IMR-90 (cell line): Measurements from ENCODE around the gene CRTC1. TPM values are rescaled to one million over a fixed set of nuclear protein-coding genes. Genes with fewer than 3 reads are reported as not detected.

Experiments used
- ATAC-seq: fragments of 200-7000 bp; cut with Tn5 transposase; 2 replicates; pipeline ENCODE4 v1.9.1; 2020; ENCODE audit warnings: low read depth, mild to moderate bottlenecking, moderate library complexity
- BruUV-seq: library from RNA; stranded (reverse); fragments of 400-500 nt; replicated peaks from 2 replicates; lab custom pipeline; 2021; lab: Mats Ljungman, UMichigan
- CTCF ChIA-PET: fragments of 300-600 bp; formaldehyde crosslinking; extraction: SDS; loops from one replicate; lab custom pipeline; 2021; ENCODE audit warnings: antibody characterized with exemption; lab: Yijun Ruan, JAX
- POLR2A ChIA-PET: fragments of 300-600 bp; sonication (Branson Sonifier 250); formaldehyde crosslinking; loops from one replicate; lab custom pipeline; 2022; ENCODE audit warnings: antibody characterized with exemption; ENCODE audit not compliant: unreplicated experiment; lab: Charles Lee
- DNase-seq: peaks from one replicate; pipeline ENCODE4 v3.0.0; 2013
- H2AFZ ChIP-seq: replicated peaks from 2 replicates; pipeline ENCODE3; 2013; ENCODE audit warnings: low read length, mild to moderate bottlenecking; ENCODE audit not compliant: poor library complexity
- H2AK5ac ChIP-seq: 2 replicates; pipeline ENCODE4 v1.6.1; 2013; ENCODE audit warnings: low read depth, low read length, inconsistent platforms
- H2AK9ac ChIP-seq: replicated peaks from 2 replicates; pipeline ENCODE3; 2013; ENCODE audit warnings: mild to moderate bottlenecking, low read depth, low read length, moderate library complexity; ENCODE audit not compliant: poor library complexity
- H2BK120ac ChIP-seq: 2 replicates; pipeline ENCODE4 v1.6.1; 2013; ENCODE audit warnings: low read depth, low read length, inconsistent platforms
- H2BK15ac ChIP-seq: 3 replicates; pipeline ENCODE4 v1.6.1; 2013; ENCODE audit warnings: low read depth, low read length, inconsistent platforms
- H2BK20ac ChIP-seq: 2 replicates; pipeline ENCODE4 v1.6.1; 2013; ENCODE audit warnings: low read depth, mild to moderate bottlenecking, inconsistent platforms, low read length, moderate library complexity
- H2BK5ac ChIP-seq: 2 replicates; pipeline ENCODE4 v1.6.1; 2013; ENCODE audit warnings: mild to moderate bottlenecking, low read depth, low read length, inconsistent platforms; ENCODE audit not compliant: poor library complexity, severe bottlenecking
- H3K14ac ChIP-seq: replicated peaks from 2 replicates; pipeline ENCODE4 v1.6.1; 2013; ENCODE audit warnings: low read depth, low read length, inconsistent platforms
- H3K18ac ChIP-seq: 2 replicates; pipeline ENCODE4 v1.6.1; 2013; ENCODE audit warnings: low read depth, low read length, control low read depth
- H3K23ac ChIP-seq: 2 replicates; pipeline ENCODE4 v1.6.1; 2013; ENCODE audit warnings: low read depth, low read length, inconsistent platforms
- H3K27ac ChIP-seq: 2 replicates; pipeline ENCODE4 v1.5.1; 2013; ENCODE audit warnings: mild to moderate bottlenecking, control low read depth, low read length; ENCODE audit not compliant: insufficient read depth
- H3K27me3 ChIP-seq: 2 replicates; pipeline ENCODE4 v1.6.1; 2013; ENCODE audit warnings: low read length; ENCODE audit not compliant: control insufficient read depth, insufficient read depth
- H3K36me3 ChIP-seq: 2 replicates; pipeline ENCODE4 v1.6.1; 2013; ENCODE audit warnings: low read length, mixed read lengths; ENCODE audit not compliant: control insufficient read depth, insufficient read depth
- H3K4ac ChIP-seq: 2 replicates; pipeline ENCODE4 v1.6.1; 2013; ENCODE audit warnings: low read depth, low read length, inconsistent platforms
- H3K4me1 ChIP-seq: 2 replicates; pipeline ENCODE4 v1.6.1; 2013; ENCODE audit warnings: low read length, mixed read lengths; ENCODE audit not compliant: control insufficient read depth, insufficient read depth
- H3K4me2 ChIP-seq: 2 replicates; pipeline ENCODE4 v1.6.1; 2013; ENCODE audit warnings: low read depth, mild to moderate bottlenecking, control low read depth, low read length, moderate library complexity
- H3K4me3 ChIP-seq: 2 replicates; pipeline ENCODE4 v1.5.1; 2013; ENCODE audit warnings: low read depth, mild to moderate bottlenecking, control low read depth, low read length, moderate library complexity; ENCODE audit not compliant: insufficient read depth
- H3K56ac ChIP-seq: 2 replicates; pipeline ENCODE4 v1.6.1; 2013; ENCODE audit warnings: low read length, inconsistent platforms; ENCODE audit not compliant: insufficient read depth; ENCODE audit errors: extremely low read depth
- H3K79me1 ChIP-seq, 2 experiments: 2 replicates each; pipeline ENCODE4 v1.6.1; 2013; ENCODE audit warnings: low read length in 2 of 2, inconsistent platforms in 1 of 2, low read depth in 1 of 2
- H3K9ac ChIP-seq: 2 replicates; pipeline ENCODE4 v1.6.1; 2013; ENCODE audit warnings: low read depth, low read length, control low read depth
- H3K9me1 ChIP-seq: 2 replicates; pipeline ENCODE4 v1.6.1; 2013; ENCODE audit warnings: low read length, inconsistent platforms; ENCODE audit not compliant: insufficient read depth
- H3K9me3 ChIP-seq: 2 replicates; pipeline ENCODE4 v1.6.1; 2013; ENCODE audit warnings: low read length; ENCODE audit not compliant: control insufficient read depth, insufficient read depth
- H4K20me1 ChIP-seq: 2 replicates; pipeline ENCODE4 v1.6.1; 2013; ENCODE audit warnings: low read length, inconsistent platforms; ENCODE audit not compliant: insufficient read depth
- H4K5ac ChIP-seq: 2 replicates; pipeline ENCODE4 v1.6.1; 2013; ENCODE audit warnings: mild to moderate bottlenecking, low read depth, low read length, control low read depth
- H4K8ac ChIP-seq, 2 experiments: 2 replicates each; pipeline ENCODE4 v1.6.1; 2013; ENCODE audit warnings: low read depth in 2 of 2, low read length in 2 of 2, control low read depth in 1 of 2, inconsistent platforms in 1 of 2
- H4K91ac ChIP-seq: 2 replicates; pipeline ENCODE4 v1.6.1; 2013; ENCODE audit warnings: low read depth, low read length, inconsistent platforms; ENCODE audit not compliant: insufficient read depth
- FOS ChIP-seq: fragments of 150-350 bp; IDR thresholded peaks from 2 replicates; pipeline ENCODE4 v1.6.1; 2016; ENCODE audit warnings: low read depth, low read length
- MAFK ChIP-seq: IDR thresholded peaks from 2 replicates; pipeline ENCODE4 v1.6.1; 2012; ENCODE audit warnings: low read depth, low read length, improper control_type of control experiment
- MAZ ChIP-seq: IDR thresholded peaks from 2 replicates; pipeline ENCODE4 v1.6.1; 2012; ENCODE audit warnings: low read depth, mild to moderate bottlenecking, low read length, improper control_type of control experiment, moderate library complexity, borderline replicate concordance
- MXI1 ChIP-seq: IDR thresholded peaks from 2 replicates; pipeline ENCODE4 v1.6.1; 2012; ENCODE audit warnings: low read depth, mild to moderate bottlenecking, low read length, moderate library complexity, borderline replicate concordance
- NFE2L2 ChIP-seq: fragments of 150-350 bp; IDR thresholded peaks from 2 replicates; pipeline ENCODE4 v1.6.1; 2016; ENCODE audit warnings: low read depth, mild to moderate bottlenecking, low read length
- POLR2A ChIP-seq: IDR thresholded peaks from 2 replicates; pipeline ENCODE4 v1.6.1; 2012; ENCODE audit warnings: mild to moderate bottlenecking, low read depth, low read length
- RFX5 ChIP-seq: IDR thresholded peaks from 2 replicates; pipeline ENCODE4 v1.8.0; 2012; ENCODE audit warnings: low read depth, mild to moderate bottlenecking, low read length, moderate library complexity
- SMC3 ChIP-seq: fragments of 150-350 bp; IDR thresholded peaks from 2 replicates; pipeline ENCODE4 v1.6.1; 2016; ENCODE audit warnings: low read depth, mild to moderate bottlenecking, antibody characterized with exemption, low read length, moderate library complexity
- WGBS, 2 experiments: methylation state at CpG; one replicate each; pipeline versions ENCODE4 v1.1.5 to v1.1.7; 2013; ENCODE audit warnings: missing lambda C conversion rate in 2 of 2; ENCODE audit not compliant: insufficient read length in 1 of 2; ENCODE audit errors: extremely low coverage in 2 of 2; 5-methylcytosine and 5-hydroxymethylcytosine counted together
- dilution Hi-C: fragments of 300-500 bp; cut with HindIII; formaldehyde crosslinking; loops from one replicate; pipeline ENCODE4 v1.14.3; 2018; ENCODE audit warnings: low sequenced_read_pairs; ENCODE audit not compliant: unreplicated experiment
- in situ Hi-C: fragments of 300-500 bp; cut with MboI; formaldehyde crosslinking; loops from 3 replicates; pipeline ENCODE4 v1.14.3; 2019; ENCODE audit warnings: low sequenced_read_pairs, inconsistent platforms, mixed read lengths
- intact Hi-C: fragments of 100-400 bp; cut with micrococcal nuclease; formaldehyde crosslinking; loops from 2 replicates; pipeline ENCODE4 v1.10.0; 2022
- polyA plus RNA-seq, 3 experiments: library from polyadenylated mRNA; depleted of rRNA; stranded (reverse); fragments of >200 nt; gene quantifications; 2 replicates each; pipeline ENCODE4 v1.2.3, GENCODE V29; 2012; ENCODE audit warnings: low replicate concordance in 1 of 3
- total RNA-seq: library from RNA; depleted of rRNA; stranded (reverse); fragments of >200 nt; gene quantifications from 2 replicates; pipeline ENCODE4 v1.2.3, GENCODE V29; 2012
- TF ChIP-seq, protein P1 (sequence below): fragments of 150-350 bp; IDR thresholded peaks from 2 replicates; pipeline ENCODE4 v1.6.1; 2016; ENCODE audit warnings: low read depth, mild to moderate bottlenecking, low read length, moderate library complexity, borderline replicate concordance
- TF ChIP-seq, protein P2 (sequence below): fragments of 150-350 bp; IDR thresholded peaks from 2 replicates; pipeline ENCODE4 v1.6.1; 2017; ENCODE audit warnings: mild to moderate bottlenecking, antibody characterized with exemption, low read length, low read depth
- TF ChIP-seq, protein P3 (sequence below): conservative IDR thresholded peaks from 2 replicates; pipeline ENCODE4 v1.5.1; 2012; ENCODE audit warnings: mild to moderate bottlenecking, low read depth, low read length, improper control_type of control experiment

Gene CRTC1
- total and polyA plus RNA-seq, 2 of the 4 experiments (the other 2 are of a cell fraction): 0.18 to 5.7 TPM

DNA sequence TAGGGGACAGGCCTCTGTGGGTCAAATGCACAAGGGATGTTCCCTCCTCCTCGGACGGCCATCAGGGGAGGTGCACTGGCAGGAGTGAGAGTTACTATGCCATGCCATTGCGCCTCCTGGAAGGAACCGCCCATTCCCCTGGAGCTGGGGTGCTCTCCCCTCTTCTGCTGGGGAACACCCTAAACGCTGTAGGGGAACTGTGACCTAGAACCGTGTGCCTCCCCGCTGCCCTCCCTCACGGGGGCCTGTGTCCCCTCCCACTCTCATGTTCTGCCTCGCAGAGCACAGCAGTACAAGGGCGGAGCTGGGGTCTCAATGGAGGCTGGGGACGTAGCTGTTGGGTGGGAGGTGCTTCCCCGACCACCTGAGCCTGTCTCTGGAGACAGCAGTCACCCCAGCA is 17.2 kb upstream of the CRTC1 start:
- no peak overlapping the region for H3K18ac ChIP-seq
- H3K4me1 ChIP-seq: peaks cover 17% of the 10 kb centered on the region
- ChIA-PET POLR2A (no interaction called here), CTCF (no interaction called here)
- intact Hi-C loops: no loop called here
- no peak overlapping the region for H2AFZ ChIP-seq
- no peaks in the 10 kb centered on the region for H3K9me3 ChIP-seq
- H3K4me2 ChIP-seq: no peak overlapping the region
- no peak overlapping the region for H3K4me3 ChIP-seq
- no peak overlapping the region for H4K5ac ChIP-seq
- WGBS, 2 experiments: no CpG with 5 or more reads among the region's 12 CpGs
- H3K23ac ChIP-seq: no peak overlapping the region
- no peak overlapping the region for H3K9ac ChIP-seq
- H2AK9ac ChIP-seq: no peak overlapping the region
- no peak for ATAC-seq
- H3K9me1 ChIP-seq: peaks cover 13% of the 10 kb centered on the region
- TF ChIP-seq, protein P1, sequence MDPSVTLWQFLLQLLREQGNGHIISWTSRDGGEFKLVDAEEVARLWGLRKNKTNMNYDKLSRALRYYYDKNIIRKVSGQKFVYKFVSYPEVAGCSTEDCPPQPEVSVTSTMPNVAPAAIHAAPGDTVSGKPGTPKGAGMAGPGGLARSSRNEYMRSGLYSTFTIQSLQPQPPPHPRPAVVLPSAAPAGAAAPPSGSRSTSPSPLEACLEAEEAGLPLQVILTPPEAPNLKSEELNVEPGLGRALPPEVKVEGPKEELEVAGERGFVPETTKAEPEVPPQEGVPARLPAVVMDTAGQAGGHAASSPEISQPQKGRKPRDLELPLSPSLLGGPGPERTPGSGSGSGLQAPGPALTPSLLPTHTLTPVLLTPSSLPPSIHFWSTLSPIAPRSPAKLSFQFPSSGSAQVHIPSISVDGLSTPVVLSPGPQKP: no peak
- TF ChIP-seq MAZ (no peak), MXI1 (no peak), POLR2A (no peak), MAFK (no peak), SMC3 (no peak), NFE2L2 (no peak), FOS (no peak), RFX5 (no peak)
- TF ChIP-seq, protein P2, sequence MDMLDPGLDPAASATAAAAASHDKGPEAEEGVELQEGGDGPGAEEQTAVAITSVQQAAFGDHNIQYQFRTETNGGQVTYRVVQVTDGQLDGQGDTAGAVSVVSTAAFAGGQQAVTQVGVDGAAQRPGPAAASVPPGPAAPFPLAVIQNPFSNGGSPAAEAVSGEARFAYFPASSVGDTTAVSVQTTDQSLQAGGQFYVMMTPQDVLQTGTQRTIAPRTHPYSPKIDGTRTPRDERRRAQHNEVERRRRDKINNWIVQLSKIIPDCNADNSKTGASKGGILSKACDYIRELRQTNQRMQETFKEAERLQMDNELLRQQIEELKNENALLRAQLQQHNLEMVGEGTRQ: no peak
- TF ChIP-seq, protein P3, sequence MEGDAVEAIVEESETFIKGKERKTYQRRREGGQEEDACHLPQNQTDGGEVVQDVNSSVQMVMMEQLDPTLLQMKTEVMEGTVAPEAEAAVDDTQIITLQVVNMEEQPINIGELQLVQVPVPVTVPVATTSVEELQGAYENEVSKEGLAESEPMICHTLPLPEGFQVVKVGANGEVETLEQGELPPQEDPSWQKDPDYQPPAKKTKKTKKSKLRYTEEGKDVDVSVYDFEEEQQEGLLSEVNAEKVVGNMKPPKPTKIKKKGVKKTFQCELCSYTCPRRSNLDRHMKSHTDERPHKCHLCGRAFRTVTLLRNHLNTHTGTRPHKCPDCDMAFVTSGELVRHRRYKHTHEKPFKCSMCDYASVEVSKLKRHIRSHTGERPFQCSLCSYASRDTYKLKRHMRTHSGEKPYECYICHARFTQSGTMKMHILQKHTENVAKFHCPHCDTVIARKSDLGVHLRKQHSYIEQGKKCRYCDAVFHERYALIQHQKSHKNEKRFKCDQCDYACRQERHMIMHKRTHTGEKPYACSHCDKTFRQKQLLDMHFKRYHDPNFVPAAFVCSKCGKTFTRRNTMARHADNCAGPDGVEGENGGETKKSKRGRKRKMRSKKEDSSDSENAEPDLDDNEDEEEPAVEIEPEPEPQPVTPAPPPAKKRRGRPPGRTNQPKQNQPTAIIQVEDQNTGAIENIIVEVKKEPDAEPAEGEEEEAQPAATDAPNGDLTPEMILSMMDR: no peak
- in situ Hi-C loops: no loop called here
- H4K91ac ChIP-seq: no peak overlapping the region
- H4K20me1 ChIP-seq: peaks cover 8% of the 10 kb centered on the region; the same call in 1 of the 2 replicates
- H2AK5ac ChIP-seq: no peak overlapping the region
- no TSS peak for BruUV-seq
- H3K56ac ChIP-seq: no peak overlapping the region
- H3K27me3 ChIP-seq: no peaks in the 10 kb centered on the region
- H2BK15ac ChIP-seq: no peak overlapping the region
- H2BK20ac ChIP-seq: no peak overlapping the region
- no peak overlapping the region for H4K8ac ChIP-seq
- H3K79me1 ChIP-seq: peaks cover 20 to 31% of the 10 kb centered on the region in 2 experiments; a peak in 3 of 4 replicates
- H3K36me3 ChIP-seq: peaks cover 26% of the 10 kb centered on the region
- no peak overlapping the region for H2BK5ac ChIP-seq
- no peak overlapping the region for H3K27ac ChIP-seq
- no peak for DNase-seq
- H3K14ac ChIP-seq: no peak overlapping the region
- no peak overlapping the region for H3K4ac ChIP-seq
- dilution Hi-C loops: no loop called here
- H2BK120ac ChIP-seq: no peak overlapping the region
